AG09309 (cell line): ENCODE data around the gene RAMP2.

Source experiments
- DNase-seq: peaks from one replicate; pipeline ENCODE4 v3.0.0-alpha.2; 2010; ENCODE audit warnings: low read depth
- H3K4me3 ChIP-seq: 2 replicates; pipeline ENCODE4 v1.5.1; 2011; ENCODE audit warnings: mild to moderate bottlenecking, low read depth, low read length, moderate library complexity; ENCODE audit not compliant: control insufficient read depth
- CTCF ChIP-seq: IDR thresholded peaks from 2 replicates; pipeline ENCODE4 v1.5.1; 2011; ENCODE audit warnings: mild to moderate bottlenecking, low read depth, low read length, inconsistent platforms; ENCODE audit not compliant: insufficient read depth, control insufficient read depth; ENCODE audit errors: missing control alignments

Gene RAMP2

DNA sequence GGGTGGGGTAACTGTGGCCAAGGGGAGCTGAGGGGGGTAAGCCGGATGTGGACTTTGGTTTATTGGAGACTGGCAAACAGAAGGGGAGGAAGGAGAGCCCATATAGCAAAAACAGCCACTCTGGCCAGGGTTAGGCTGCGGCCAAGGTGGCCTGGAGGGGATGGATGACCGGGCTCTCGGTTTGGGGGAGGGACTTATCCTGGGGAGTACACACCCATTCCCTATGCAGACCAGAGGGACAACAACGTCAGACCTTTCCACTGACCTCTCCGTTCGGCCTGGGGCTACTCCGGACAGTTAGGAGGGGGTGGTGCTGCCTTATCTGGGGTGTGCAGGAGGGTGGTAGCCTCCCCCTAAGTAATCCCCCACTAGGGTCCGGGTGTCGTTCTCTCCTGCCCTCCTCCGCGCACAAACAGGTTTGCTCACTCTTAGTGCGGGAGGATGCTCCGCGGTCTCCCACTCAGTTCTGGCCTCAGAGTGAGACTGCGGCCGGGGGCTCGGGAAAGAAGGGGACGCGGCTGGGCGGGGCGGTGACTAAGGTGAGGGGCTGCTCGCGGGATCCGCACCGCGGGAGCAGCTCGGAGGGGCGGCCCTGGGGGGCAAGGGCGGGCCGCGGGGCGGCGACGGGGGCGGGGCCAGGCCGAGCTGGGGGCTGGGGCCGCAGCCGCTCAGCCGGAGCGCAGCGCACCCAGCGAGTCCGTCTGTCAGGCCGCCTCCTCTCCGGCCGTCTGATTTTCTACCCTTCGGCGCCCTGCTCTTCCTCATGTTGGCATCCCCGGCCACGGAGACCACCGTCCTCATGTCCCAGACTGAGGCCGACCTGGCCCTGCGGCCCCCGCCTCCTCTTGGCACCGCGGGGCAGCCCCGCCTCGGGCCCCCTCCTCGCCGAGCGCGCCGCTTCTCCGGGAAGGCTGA is 19.2 kb downstream of the RAMP2 start, which contains the start of gene WNK4:
TSS of gene WNK4 (plus strand) at position 675 of the 915 bp plus-strand sequence. CDS start at position 764, 89 bp downstream.
- no peak for TF ChIP-seq CTCF
- DNase-seq, result no peak
- peak within 1 kb of the TSS; percentile 90 for H3K4me3 ChIP-seq

GRCh38 chr17:42780851-42781638 is 20.0 kb downstream of the RAMP2 start:
- H3K4me3 ChIP-seq, result peak overlapping the region; percentile 90
- DNase-seq, result no peak
- TF ChIP-seq CTCF, result no peak

DNA sequence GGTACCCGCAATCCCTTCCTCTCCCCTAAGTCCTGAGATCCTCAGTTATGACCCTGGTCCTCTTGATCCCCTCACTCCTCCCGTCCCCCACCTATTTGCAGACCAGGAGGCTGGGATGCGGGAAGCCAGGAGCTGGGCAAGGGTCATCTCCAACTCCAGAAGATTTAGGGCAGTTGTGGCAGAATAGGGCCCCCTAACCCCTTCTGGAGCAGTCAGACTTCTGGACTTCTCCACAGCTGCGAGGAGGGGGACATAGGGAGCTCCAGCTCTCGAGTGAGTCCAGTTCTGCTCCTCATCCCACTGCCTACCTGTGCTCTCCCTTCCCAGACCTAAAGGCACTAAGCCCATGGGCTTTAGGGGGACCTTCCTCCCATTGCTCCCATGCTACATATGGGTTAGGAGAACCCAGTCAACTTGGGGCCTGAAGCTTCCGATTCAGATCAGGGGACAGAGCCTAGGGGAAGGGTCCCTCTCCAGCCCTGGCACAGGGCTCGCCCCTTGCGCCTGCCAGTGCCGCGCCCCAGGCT is 20.7 kb downstream of the RAMP2 start:
- peak overlapping the region; percentile 90 for H3K4me3 ChIP-seq
- DNase-seq, result no peak
- TF ChIP-seq CTCF, result no peak

DNA sequence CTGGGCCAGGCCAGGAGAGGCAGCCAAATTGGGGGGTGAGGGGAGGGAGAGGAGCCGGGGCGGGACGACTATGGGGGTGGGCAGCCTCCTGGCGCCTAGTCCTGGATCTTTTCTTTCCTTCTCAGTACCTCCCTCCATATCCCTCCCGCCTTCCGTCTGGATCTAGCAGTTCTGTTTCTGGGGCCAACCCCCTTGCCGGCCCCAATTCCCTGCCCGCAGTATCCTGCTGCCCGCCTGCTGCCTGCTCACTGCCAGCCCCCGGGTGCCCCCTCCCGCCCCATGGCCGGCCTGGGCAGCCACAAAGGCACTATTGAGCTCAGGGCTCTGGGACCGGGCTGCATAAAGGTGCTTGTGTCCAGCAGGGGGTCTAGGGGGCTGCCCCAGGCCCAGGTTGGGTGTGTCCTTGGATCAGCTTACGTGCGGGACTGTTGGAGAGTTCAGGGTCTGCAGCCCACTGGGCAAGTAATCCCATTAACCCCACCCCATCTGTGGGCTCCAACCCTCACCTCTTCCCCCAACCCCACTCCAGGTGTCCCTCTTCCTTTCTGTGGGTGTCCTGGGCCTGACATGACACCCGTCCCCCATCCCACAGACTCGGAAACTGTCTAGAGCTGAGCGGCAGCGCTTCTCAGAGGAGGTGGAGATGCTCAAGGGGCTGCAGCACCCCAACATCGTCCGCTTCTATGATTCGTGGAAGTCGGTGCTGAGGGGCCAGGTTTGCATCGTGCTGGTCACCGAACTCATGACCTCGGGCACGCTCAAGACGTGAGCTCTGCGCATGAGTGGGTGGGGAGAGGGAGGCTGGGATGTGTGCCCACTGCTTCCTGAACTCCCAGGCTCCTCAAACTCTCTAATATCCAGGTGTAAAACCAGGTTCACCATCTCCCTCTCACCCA is 21.4 kb downstream of the RAMP2 start:
- H3K4me3 ChIP-seq, result peak overlapping the region; percentile 90
- TF ChIP-seq CTCF, result no peak
- no peak for DNase-seq

- H3K4me3 ChIP-seq, result peak overlapping the region; percentile 90
- DNase-seq, result peak; percentile 40
- no peak for TF ChIP-seq CTCF
Measured at GRCh38 chr17:42783062-42783790, 22.2 kb downstream of the RAMP2 start.
